Measurements from ENCODE around the gene TRAK1.

Gene TRAK1

DNA sequence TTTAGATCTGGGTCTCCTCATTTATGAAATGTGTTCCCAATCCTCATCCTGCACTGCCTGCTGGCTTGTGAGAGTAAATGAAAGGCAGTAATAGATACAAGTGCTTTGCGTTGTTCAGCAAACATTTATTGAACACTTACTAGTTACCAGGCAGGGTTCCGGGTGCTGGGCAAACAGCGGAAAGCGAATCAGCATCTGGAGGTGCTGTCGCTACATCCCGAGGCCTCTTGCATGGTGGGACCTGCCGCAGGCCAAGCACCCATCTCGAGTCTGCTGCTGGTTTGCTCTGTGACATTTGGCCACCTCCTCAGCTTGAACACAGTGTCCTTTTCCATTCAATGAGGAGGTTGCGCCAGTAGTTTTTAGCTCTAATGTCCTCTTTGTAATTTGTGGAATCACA is 24.8 kb downstream of the TRAK1 start:
- Mint-ChIP-seq H3K4me1 (peaks cover 51 to 76% of the 10 kb centered on the region in 2 donors), H3K27me3 (no peaks in the 10 kb centered on the region), H3K4me3 (no peak overlapping the region), H3K9me3 (no peaks in the 10 kb centered on the region), H3K27ac (no peak overlapping the region), H3K36me3 (peaks cover 24 to 43% of the 10 kb centered on the region in 2 donors)
- no peak for ATAC-seq (replicated peaks)
- no peak for DNase-seq

DNA sequence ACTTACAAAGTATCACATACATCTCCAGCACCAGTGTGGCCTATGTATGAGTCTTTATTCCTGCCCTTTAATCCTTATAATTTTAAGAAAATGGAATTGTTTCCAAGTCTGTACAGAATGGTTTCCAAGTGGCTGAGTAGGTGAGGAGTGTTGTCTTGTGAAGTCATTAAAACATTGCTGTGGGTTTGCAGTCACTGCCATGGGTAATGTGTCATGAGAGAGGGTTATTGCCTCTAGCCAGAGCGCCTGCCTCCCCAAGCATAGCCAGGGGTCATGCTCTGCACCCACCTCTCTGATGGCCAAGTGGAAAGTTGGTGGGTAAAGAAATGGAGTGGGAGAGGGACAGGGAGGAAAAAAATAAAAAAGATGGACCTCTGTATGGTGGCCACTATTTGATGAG is 25.3 kb downstream of the TRAK1 start:
- Mint-ChIP-seq H3K4me1 (peaks cover 51 to 80% of the 10 kb centered on the region in 2 donors), H3K4me3 (no peak overlapping the region), H3K9me3 (no peaks in the 10 kb centered on the region), H3K27ac (peak overlapping the region; percentile 49), H3K27me3 (no peaks in the 10 kb centered on the region), H3K36me3 (peaks cover 27 to 43% of the 10 kb centered on the region in 2 donors)
- no peak for DNase-seq
- no peak for ATAC-seq (replicated peaks)

DNA sequence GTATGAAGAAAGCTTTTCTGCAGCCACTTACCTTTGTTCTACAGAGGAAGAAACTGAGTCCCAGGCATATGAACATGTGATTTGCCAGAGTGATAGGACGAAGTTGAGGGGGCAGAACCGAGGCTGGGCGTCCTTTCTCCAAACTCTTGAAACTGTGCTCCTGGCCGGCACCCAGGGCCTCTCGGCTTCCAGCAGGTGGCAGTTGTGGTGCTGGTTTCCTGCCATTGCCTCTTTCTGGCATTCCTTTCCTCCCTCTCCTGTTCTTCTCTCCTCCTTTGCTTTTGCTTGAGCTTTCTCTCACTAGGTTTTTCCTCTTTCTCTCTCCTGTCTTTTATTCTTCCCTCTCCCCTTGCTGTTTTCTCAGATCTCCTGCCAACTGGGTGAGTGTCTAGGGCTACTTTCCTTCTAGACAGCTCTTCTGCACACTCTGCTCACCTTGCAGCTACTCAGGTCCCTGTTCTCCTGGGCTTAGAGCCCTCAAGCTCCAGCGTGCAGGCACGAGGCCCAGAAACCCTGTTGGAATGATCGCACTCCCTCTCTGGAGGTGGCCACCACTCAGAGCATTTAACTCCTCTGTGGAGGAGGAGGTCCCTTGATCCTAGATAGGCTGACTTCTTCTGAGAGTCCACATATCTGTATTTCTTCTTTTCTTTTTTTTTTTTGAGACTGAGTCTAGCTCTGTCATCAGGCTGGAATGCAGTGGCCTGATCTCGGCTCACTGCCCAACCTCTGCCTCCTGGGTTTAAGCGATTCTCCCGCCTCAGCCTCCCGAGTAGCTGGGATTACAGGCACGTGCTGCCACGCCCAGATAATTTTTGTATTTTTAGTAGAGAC is 26.2 kb downstream of the TRAK1 start:
- DNase-seq (no peak), ATAC-seq (replicated peaks) (no peak)
- Mint-ChIP-seq H3K9me3 (no peaks in the 10 kb centered on the region), H3K27me3 (no peaks in the 10 kb centered on the region), H3K27ac (peak overlapping the region; percentile 56), H3K4me1 (peaks cover 53 to 89% of the 10 kb centered on the region in 2 donors), H3K36me3 (peaks cover 32 to 45% of the 10 kb centered on the region in 2 donors), H3K4me3 (no peak overlapping the region)

DNA sequence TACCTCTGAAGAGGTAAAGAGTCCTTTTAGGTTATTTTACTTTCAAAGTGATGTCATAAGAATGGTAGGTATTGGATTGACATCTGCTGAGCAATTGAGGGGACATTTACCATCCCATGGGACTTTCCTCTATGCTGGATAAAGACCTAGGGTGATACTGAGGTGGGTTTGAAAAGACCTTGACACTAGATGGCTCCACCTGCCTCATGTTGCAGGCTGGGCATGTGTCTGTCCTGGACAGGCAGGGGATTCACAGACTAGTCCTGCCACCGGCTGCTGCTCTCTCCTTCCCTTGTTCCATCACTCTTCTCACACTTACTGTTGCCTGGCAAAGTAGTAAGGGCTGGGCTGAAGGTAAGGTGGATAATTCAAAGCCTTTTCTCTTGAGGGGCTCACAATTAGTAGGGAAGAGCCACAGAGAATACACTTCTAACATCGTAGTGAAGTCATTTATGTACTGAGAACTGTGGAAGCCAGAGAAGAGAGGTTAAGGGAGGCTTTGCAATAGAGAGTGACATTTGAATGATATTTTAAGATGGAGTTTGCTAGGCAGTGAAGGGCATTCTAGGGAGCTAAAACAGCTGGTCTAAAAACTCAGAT is 27.7 kb downstream of the TRAK1 start:
- Mint-ChIP-seq H3K27me3 (no peaks in the 10 kb centered on the region), H3K4me3 (no peak overlapping the region), H3K36me3 (peaks cover 41 to 52% of the 10 kb centered on the region in 2 donors), H3K27ac (peak overlapping the region; percentile 43), H3K9me3 (no peaks in the 10 kb centered on the region), H3K4me1 (peaks cover 61 to 99% of the 10 kb centered on the region in 2 donors)
- ATAC-seq (replicated peaks) (peak; percentile 81 to 83), DNase-seq (peak; percentile 12)

DNA sequence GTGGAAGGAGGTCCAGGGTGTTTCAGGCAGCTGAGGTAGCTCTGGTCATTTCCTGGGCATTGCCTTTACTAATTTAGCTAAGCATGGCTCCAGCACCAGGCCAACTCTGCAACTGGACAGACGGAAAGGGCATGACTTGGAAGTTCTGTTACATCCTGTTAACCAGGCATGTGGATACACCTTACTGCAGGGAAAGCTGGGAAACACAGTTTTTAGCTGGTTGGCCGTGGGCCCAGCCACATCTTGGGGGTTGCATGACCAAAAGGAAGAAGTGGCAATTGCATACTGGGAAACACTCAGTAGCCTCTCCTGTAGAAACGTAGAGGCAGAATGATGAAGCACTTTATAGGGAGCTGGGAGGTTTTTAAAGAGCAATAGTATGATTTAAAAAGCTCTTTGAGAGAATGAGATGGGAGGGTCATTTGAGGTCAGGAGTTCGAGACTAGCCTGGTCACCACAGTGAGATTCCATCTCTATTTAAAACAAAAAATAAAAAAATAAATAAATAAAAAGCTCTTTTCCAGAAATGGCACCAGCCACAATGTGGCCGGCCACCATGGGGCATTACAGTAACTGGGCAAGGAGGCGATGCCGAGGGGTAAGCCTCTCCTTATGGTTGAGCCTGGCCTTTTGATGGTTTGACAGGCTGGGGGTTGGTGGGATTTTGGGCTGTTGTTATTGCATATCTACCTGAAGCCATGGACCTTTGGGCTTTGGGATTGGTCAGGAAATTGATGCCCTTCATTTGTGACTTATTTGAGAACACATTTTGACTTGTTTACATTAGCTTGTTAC is 28.6 kb downstream of the TRAK1 start:
- DNase-seq, result no peak
- Mint-ChIP-seq H3K9me3 (no peaks in the 10 kb centered on the region), H3K27ac (peak overlapping the region; percentile 78), H3K4me3 (no peak overlapping the region), H3K27me3 (no peaks in the 10 kb centered on the region), H3K4me1 (peaks cover 61 to 98% of the 10 kb centered on the region in 2 donors), H3K36me3 (peaks cover 44 to 55% of the 10 kb centered on the region in 2 donors)
- ATAC-seq (replicated peaks), result no peak

DNA sequence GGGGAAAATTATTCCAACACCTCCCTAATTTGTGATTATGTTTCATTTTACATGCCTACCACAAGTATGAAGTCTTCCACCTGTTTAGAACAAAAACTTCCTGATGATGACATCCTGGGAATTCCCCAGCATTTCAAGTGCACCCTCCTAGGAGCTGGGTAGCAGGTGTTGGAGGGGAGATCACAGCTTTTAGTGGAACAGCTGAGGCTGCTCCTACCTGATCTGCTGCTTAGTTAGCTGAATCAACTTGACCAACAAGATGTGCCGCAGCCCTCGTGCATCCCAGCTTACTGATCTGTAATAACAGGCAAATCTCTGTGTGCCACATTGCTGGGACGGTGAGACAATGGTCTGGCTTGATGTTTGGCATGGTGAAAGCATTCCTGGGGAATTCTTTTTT is 29.7 kb downstream of the TRAK1 start:
- H3K27me3 Mint-ChIP-seq, result no peaks in the 10 kb centered on the region
- peaks cover 46 to 58% of the 10 kb centered on the region in 2 donors for H3K36me3 Mint-ChIP-seq
- DNase-seq, result no peak
- no peak overlapping the region for H3K4me3 Mint-ChIP-seq
- peaks cover 55 to 91% of the 10 kb centered on the region in 2 donors for H3K4me1 Mint-ChIP-seq
- no peaks in the 10 kb centered on the region for H3K9me3 Mint-ChIP-seq
- H3K27ac Mint-ChIP-seq, result peak overlapping the region; percentile 78
- ATAC-seq (replicated peaks), result no peak

DNA sequence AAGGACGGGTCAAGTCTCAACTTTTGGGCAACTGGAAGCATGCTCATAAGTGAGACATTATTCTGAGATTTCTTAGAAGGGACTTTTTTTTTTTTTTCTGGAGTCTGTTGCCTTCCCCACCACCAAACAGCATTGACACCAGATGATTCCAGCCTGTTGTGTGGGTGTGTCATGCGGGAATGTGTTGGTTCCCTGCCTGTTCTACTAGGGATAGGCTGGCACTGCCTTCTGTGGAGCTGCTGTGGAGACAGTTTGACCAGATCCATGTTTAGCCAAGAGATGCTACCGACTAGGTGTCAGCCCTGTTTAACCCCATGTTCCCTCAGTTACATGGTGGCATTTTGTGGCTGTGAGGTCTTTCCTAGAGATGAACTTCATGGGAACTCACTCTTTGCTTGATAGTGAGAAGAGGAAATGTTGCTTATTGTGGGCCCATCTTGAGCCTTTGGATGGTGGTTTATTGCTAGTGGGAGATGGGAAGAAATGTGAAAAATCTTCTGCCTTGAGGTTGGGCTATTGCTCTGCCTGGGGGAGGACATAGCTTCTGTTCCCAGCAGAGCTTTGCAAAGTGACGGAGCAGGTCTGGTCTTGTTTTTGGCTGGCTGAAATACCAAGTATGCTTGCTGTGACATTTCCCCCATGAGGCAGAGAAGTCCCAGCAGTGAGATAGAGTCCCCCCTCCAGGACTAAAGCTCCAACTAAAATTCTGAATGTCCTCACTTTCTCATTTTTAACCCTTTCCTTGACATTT is 31.3 kb downstream of the TRAK1 start:
- H3K4me1 Mint-ChIP-seq, result peaks cover 52 to 81% of the 10 kb centered on the region in 2 donors

DNA sequence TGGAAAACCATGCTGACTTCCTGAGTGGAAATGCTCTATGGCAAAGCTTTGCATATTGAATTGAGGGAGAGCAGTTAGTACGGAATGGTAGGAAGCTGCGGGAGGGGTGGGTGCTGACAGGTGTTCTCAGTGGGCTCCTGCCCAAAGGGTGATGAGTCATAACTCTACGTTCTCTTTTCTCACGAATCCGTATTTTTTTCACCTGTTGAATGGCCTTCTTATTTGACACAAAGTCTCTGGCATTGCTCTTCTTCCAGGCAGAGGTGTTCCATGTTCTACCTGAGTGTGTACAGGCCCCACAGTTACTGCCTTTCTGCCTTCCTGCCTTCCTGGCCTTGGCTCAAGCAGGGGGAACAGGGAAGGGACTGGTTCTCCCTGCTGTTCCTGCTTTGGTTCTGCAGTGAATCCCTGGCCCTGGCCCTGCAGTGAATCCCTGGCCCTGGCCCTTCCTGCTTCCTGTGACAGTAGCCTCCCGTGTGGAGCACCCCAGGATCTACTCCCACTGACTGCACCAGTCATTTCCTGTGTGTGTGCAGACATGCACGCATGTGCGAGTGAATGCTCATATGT is 31.9 kb downstream of the TRAK1 start:
- Mint-ChIP-seq H3K4me1 (peaks cover 52 to 82% of the 10 kb centered on the region in 2 donors), H3K9me3 (no peaks in the 10 kb centered on the region), H3K27ac (peak overlapping the region; percentile 53), H3K4me3 (peak overlapping the region; percentile 8 to 43), H3K36me3 (peaks cover 51 to 65% of the 10 kb centered on the region in 2 donors), H3K27me3 (no peaks in the 10 kb centered on the region)
- ATAC-seq (replicated peaks) (peak; percentile 47 to 49), DNase-seq (no peak)

More for the DNA sequence above, 31.3 kb downstream of the TRAK1 start:
- Mint-ChIP-seq H3K27me3 (no peaks in the 10 kb centered on the region), H3K27ac (peak overlapping the region; percentile 7), H3K36me3 (peaks cover 50 to 60% of the 10 kb centered on the region in 2 donors), H3K9me3 (no peaks in the 10 kb centered on the region), H3K4me3 (peak overlapping the region in 1 of 2 donors; percentile 43)
- no peak for DNase-seq
- no peak for ATAC-seq (replicated peaks)

DNA sequence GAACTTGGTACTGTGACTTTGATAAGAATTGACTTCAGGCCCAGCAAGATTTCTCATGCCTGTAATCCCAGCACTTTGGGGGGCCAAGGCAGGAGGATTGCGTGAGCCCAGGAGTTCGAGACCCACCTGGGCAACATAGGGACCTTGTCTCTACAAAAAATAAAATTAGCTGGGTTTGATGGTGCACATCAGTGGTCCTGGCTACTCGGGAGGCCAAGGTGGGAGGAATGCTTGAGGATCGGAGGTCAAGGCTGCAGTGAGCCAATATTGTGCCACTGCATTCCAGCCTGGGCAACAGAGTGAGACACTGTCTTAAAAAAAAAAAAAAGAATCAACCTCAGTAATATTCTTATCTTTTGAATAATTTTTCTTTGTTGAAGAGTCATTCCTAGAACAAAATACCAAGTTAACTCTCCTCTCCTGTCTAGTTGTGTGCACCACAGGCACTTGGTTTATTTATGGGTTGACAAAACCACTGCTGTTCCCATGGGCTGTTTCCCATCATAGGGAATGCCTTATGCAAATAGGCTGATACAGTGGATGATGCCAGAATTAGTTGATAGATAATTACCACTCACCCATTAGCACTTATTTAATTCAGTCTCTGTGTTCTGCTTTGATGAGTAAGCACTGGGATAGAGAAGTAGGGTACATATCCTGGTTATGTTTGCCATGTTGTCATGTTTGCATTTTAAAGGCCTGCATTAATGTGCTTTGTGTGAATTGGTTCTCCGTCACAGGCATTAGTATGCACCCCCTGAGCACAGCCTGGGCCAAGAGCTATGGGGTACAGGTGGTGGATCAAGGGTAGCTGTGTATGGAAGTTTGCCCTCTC is 32.9 kb downstream of the TRAK1 start:
- no peaks in the 10 kb centered on the region for H3K27me3 Mint-ChIP-seq
- ATAC-seq (replicated peaks) (no peak), DNase-seq (no peak)
- peak overlapping the region in 1 of 2 donors; percentile 43 for H3K4me3 Mint-ChIP-seq
- H3K36me3 Mint-ChIP-seq, result peaks cover 47 to 66% of the 10 kb centered on the region in 2 donors
- H3K27ac Mint-ChIP-seq, result peak overlapping the region; percentile 42
- no peaks in the 10 kb centered on the region for H3K9me3 Mint-ChIP-seq
- peaks cover 48 to 82% of the 10 kb centered on the region in 2 donors for H3K4me1 Mint-ChIP-seq

DNA sequence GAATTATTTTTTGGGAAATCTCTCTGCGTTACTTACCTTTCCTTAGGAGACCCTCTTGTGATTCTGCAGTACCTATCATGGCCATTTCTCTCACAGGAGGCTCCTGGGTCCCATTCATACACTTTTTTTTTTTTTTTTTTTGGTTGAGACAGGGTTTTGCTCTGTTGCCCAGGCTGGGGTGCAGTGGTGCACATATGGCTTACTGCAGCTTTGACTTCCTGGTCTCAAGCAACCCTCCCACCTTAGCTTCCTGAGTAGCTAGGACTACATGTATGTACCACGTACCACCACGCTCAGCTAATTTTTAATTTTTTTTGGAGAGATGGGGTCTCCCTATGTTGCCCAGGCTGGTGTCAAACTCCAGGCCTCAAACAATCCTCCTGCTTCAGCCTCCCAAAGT is 36.1 kb downstream of the TRAK1 start:
- Mint-ChIP-seq H3K36me3 (peaks cover 45 to 65% of the 10 kb centered on the region in 2 donors), H3K27me3 (no peaks in the 10 kb centered on the region), H3K27ac (peak overlapping the region; percentile 47), H3K4me1 (peaks cover 44 to 65% of the 10 kb centered on the region in 2 donors), H3K9me3 (no peaks in the 10 kb centered on the region), H3K4me3 (no peak overlapping the region)
- no peak for DNase-seq
- ATAC-seq (replicated peaks), result peak; percentile 58 to 65

DNA sequence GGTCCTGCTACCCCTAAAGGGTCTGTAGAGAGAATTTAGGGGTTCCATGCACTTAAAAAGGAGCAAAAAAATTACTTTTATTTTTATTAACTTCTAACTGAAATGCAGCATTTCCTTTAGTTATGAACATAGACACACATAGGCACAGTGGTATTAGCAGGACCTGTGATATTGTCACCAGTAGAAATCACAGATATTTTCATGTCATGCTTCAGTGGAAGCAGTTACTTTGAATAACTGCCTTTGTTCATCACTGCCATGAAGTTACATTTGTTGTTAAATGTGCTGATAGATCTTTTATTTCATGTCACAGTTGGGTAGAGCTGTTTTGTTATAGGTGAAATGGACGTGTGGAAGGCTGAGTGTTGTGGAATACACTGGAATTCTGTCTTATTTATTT is 37.4 kb downstream of the TRAK1 start:
- peaks cover 39 to 65% of the 10 kb centered on the region in 2 donors for H3K4me1 Mint-ChIP-seq
- no peaks in the 10 kb centered on the region for H3K27me3 Mint-ChIP-seq
- DNase-seq (no peak), ATAC-seq (replicated peaks) (no peak)
- H3K27ac Mint-ChIP-seq, result peak overlapping the region; percentile 62
- no peaks in the 10 kb centered on the region for H3K9me3 Mint-ChIP-seq
- H3K36me3 Mint-ChIP-seq, result peaks cover 47 to 69% of the 10 kb centered on the region in 2 donors
- no peak overlapping the region for H3K4me3 Mint-ChIP-seq

DNA sequence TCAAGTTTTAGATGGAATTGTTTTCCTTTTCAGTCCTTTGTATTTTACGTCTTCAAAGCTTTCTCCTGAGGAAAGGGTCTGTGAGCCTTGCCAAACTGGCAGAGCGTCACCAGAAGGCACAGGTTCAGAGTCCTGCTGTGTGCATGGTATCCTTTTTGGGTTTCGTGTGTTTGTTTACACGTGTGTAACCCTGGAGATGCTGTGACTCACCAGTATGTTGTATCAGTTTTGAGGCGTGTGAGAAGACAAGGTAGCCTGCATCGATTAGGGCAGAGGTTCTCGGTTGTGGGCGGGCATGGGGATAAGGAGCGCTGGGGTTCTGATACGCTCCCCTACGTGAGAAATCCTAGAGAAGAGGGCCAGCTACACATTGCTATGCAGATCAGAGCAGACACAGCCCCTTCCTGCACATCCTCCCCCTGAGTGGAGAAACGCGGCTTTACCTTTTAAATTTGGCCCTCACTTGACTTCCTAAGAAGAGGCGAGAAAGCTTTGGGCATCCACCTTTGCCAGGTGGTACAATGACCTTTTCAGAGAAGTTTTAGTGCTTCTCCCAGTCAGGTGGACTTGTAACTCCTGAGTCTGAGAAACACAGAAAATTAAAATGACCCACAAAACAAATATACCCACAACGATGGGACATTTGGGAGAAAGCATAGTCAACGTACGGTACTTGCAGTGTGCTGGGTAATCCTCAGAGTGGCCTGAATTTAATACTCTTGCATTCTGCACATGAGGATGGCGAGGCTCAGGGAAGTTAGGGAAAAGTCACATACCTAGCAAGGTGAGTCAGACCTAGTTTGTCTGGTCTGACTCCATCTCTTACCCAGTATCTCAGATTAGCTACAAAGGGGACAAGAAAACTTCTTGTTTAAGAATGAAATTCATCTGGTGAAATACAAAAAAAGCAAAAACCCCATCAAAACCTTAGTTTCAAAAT is 38.1 kb downstream of the TRAK1 start:
- DNase-seq (no peak), ATAC-seq (replicated peaks) (peak; percentile 44 to 53)
- H3K27ac Mint-ChIP-seq, result peak overlapping the region; percentile 65
- no peak overlapping the region for H3K4me3 Mint-ChIP-seq
- H3K27me3 Mint-ChIP-seq, result no peaks in the 10 kb centered on the region
- H3K4me1 Mint-ChIP-seq, result peaks cover 40 to 58% of the 10 kb centered on the region in 2 donors
- no peaks in the 10 kb centered on the region for H3K9me3 Mint-ChIP-seq
- peaks cover 46 to 71% of the 10 kb centered on the region in 2 donors for H3K36me3 Mint-ChIP-seq

Data from stimulated activated naive B cell treated with anti-CD40 and anti-IgM and Interleukin-4, amounts not matched to agents 10 μg/mL and 1 μg/mL and 100 μg/mL, for 72 hours (primary cell).